ENCODE results near the gene ZC3H12D.
A peak's percentile ranks its signal among the peaks of the same experiment; 100 is the strongest.

The ZC3H12D gene

GRCh38 chr6:149440735-149441671 is 43.8 kb downstream of the ZC3H12D start:
- peak; percentile 80 for DNase-seq

GRCh38 chr6:149439626-149440025 is 45.2 kb downstream of the ZC3H12D start:
- DNase-seq: no peak

- peak; percentile 37 for DNase-seq
Observed at GRCh38 chr6:149438855-149439254, 46.0 kb downstream of the ZC3H12D start.

- DNase-seq: no peak
Observed at GRCh38 chr6:149437212-149437611, 47.6 kb downstream of the ZC3H12D start.

- DNase-seq: no peak
Observed at GRCh38 chr6:149436647-149437046, 48.2 kb downstream of the ZC3H12D start.

- DNase-seq: no peak
Observed at GRCh38 chr6:149435919-149436586, 48.8 kb downstream of the ZC3H12D start.

- no peak for DNase-seq
Observed at GRCh38 chr6:149433881-149434280, 50.9 kb downstream of the ZC3H12D start.

GRCh38 chr6:149433405-149433804 is 51.4 kb downstream of the ZC3H12D start:
- no peak for DNase-seq

- peak; percentile 79 for DNase-seq
Observed at GRCh38 chr6:149431905-149432775, 52.7 kb downstream of the ZC3H12D start.

GRCh38 chr6:149429427-149430360 is 55.1 kb downstream of the ZC3H12D start:
- no peak for DNase-seq

- DNase-seq: no peak
Observed at GRCh38 chr6:149428606-149429005, 56.2 kb downstream of the ZC3H12D start.

- DNase-seq: no peak
Observed at GRCh38 chr6:149425754-149426153, 59.1 kb downstream of the ZC3H12D start.

GRCh38 chr6:149425224-149425623 is 59.6 kb downstream of the ZC3H12D start:
- DNase-seq: no peak

- DNase-seq: no peak
Observed at GRCh38 chr6:149423964-149424440, 60.8 kb downstream of the ZC3H12D start.

- DNase-seq: no peak
Observed at GRCh38 chr6:149422581-149422980, 62.2 kb downstream of the ZC3H12D start.

GRCh38 chr6:149421132-149421531 is 63.7 kb downstream of the ZC3H12D start:
- DNase-seq: no peak

GRCh38 chr6:149419696-149420404 is 65.0 kb downstream of the ZC3H12D start:
- DNase-seq: no peak

GRCh38 chr6:149414821-149415220 is 70.0 kb downstream of the ZC3H12D start:
- no peak for DNase-seq

GRCh38 chr6:149414009-149414408 is 70.8 kb downstream of the ZC3H12D start:
- DNase-seq: no peak

GRCh38 chr6:149410557-149410956 is 74.3 kb downstream of the ZC3H12D start:
- no peak for DNase-seq

- no peak for DNase-seq
Observed at GRCh38 chr6:149409617-149410016, 75.2 kb downstream of the ZC3H12D start.

All from RPMI8226 (cell line).